Measurements from ENCODE around the gene LTB4R.

Gene LTB4R, protein sequence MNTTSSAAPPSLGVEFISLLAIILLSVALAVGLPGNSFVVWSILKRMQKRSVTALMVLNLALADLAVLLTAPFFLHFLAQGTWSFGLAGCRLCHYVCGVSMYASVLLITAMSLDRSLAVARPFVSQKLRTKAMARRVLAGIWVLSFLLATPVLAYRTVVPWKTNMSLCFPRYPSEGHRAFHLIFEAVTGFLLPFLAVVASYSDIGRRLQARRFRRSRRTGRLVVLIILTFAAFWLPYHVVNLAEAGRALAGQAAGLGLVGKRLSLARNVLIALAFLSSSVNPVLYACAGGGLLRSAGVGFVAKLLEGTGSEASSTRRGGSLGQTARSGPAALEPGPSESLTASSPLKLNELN

DNA sequence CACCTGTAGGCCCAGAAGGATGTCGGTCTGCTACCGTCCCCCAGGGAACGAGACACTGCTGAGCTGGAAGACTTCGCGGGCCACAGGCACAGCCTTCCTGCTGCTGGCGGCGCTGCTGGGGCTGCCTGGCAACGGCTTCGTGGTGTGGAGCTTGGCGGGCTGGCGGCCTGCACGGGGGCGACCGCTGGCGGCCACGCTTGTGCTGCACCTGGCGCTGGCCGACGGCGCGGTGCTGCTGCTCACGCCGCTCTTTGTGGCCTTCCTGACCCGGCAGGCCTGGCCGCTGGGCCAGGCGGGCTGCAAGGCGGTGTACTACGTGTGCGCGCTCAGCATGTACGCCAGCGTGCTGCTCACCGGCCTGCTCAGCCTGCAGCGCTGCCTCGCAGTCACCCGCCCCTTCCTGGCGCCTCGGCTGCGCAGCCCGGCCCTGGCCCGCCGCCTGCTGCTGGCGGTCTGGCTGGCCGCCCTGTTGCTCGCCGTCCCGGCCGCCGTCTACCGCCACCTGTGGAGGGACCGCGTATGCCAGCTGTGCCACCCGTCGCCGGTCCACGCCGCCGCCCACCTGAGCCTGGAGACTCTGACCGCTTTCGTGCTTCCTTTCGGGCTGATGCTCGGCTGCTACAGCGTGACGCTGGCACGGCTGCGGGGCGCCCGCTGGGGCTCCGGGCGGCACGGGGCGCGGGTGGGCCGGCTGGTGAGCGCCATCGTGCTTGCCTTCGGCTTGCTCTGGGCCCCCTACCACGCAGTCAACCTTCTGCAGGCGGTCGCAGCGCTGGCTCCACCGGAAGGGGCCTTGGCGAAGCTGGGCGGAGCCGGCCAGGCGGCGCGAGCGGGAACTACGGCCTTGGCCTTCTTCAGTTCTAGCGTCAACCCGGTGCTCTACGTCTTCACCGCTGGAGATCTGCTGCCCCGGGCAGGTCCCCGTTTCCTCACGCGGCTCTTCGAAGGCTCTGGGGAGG is at the start of gene LTB4R:
Gene LTB4R (plus strand): TSS at position 857 of the 959 bp plus-strand sequence. CDS start 4,150 bp downstream, outside the sequence.
- TF ChIP-seq, protein P1, sequence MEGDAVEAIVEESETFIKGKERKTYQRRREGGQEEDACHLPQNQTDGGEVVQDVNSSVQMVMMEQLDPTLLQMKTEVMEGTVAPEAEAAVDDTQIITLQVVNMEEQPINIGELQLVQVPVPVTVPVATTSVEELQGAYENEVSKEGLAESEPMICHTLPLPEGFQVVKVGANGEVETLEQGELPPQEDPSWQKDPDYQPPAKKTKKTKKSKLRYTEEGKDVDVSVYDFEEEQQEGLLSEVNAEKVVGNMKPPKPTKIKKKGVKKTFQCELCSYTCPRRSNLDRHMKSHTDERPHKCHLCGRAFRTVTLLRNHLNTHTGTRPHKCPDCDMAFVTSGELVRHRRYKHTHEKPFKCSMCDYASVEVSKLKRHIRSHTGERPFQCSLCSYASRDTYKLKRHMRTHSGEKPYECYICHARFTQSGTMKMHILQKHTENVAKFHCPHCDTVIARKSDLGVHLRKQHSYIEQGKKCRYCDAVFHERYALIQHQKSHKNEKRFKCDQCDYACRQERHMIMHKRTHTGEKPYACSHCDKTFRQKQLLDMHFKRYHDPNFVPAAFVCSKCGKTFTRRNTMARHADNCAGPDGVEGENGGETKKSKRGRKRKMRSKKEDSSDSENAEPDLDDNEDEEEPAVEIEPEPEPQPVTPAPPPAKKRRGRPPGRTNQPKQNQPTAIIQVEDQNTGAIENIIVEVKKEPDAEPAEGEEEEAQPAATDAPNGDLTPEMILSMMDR (IDR thresholded peaks at IDR 0.05; ENCODE audit: control insufficient read depth, extremely low read depth, insufficient read depth) = peak; percentile 67
- peak within 1 kb of the TSS; percentile 44 for H3K4me3 ChIP-seq (ENCODE audit: low read depth, low read length)
- DNase-seq (ENCODE audit: low read depth) = peak; percentile 71

DNA sequence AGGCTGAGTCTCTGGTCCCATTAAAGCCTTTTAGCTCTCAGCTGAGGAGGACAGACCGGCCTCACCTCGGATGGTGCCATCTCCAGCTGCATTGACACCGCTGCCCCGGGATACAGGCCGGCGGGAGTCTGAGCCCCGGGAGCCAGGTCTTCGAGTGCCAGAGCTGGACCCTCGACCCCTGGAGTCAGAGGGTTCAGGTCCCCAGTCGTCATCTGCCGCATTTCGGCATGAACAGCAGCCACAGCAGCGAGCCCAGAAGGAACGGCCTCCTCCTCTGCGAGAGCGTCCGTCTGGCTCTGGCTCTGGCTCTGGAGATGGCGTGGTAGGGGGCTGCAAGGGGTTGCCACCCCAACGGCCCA is 49.4 kb upstream of the LTB4R start:
- DNase-seq (ENCODE audit: low read depth) = no peak
- H3K4me3 ChIP-seq (ENCODE audit: low read depth, low read length) = no peak overlapping the region
- TF ChIP-seq, protein P1 (IDR thresholded peaks at IDR 0.05; ENCODE audit: control insufficient read depth, extremely low read depth, insufficient read depth) = no peak

DNA sequence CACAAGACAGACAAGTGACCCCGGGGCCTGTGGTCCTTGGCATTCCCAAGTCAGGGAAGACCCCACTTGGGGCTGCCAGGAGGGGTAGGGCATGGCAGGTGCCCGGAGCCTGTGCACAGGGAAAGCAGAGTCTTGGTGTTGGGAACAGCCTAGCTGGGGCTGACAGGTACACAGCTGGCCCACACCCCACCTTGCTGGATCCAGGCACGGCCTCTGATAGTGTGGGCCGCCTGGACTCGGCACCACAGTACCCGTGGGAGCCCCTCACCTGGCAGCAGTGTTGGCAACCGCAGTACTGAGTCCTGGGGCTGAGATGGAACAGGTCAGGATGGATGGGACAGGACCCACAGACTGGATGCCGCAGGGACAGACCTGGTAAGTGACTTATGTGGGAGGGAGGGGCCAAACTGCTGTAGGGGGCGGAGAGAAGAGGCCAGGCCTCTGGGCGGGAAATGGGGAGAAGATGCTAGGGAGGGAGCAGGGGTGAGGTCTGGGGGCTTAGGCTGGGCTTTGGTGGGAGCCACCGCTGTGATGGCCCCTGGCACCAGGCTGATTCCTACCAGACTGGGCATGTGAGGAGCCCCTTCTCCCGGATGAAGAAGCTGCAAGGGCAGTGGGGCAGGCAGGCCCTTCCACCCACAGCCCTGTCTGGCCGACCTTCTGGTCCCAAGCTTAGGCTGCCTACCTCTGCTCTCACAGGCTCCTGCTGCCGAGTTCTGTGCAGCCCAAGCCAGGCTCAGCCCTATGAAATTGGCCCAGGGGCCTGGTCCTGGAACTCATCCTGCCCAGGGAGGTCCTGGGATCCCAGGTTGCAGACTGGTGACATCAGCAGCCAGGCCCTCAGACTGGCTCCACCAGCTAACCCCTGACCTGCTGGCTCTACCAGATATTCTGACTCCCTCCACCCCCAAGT is 48.2 kb upstream of the LTB4R start, which contains the start of gene TGM1:
Gene TGM1 (minus strand): TSS at position 357 of the 913 bp plus-strand sequence. CDS start 825 bp downstream, outside the sequence.
- no peak within 1 kb of the TSS for H3K4me3 ChIP-seq (ENCODE audit: low read depth, low read length)
- TF ChIP-seq, protein P1 (IDR thresholded peaks at IDR 0.05; ENCODE audit: control insufficient read depth, extremely low read depth, insufficient read depth) = no peak
- no peak for DNase-seq (ENCODE audit: low read depth)

DNA sequence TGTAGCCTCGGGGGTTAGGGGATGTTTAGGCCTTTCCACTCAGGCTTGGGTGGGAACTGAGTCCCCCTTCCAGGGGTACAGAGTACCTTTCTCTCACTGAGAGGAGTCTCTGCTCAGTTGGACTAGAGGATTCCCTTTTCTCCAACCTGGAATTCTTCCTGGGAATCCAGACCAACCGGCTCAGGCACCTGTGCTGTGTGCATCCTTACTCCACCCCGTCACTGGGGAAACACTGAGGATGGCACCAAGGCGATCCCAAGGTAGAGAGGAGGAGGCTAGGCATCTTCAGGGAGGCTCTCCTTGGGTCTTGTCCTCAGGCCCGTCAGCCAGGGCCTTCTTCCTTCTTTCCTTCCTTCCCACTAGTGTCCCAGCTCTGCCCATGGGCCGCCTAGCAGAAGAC is 47.5 kb upstream of the LTB4R start:
- TF ChIP-seq, protein P1 (IDR thresholded peaks at IDR 0.05; ENCODE audit: control insufficient read depth, extremely low read depth, insufficient read depth) = no peak
- DNase-seq (ENCODE audit: low read depth) = no peak

DNA sequence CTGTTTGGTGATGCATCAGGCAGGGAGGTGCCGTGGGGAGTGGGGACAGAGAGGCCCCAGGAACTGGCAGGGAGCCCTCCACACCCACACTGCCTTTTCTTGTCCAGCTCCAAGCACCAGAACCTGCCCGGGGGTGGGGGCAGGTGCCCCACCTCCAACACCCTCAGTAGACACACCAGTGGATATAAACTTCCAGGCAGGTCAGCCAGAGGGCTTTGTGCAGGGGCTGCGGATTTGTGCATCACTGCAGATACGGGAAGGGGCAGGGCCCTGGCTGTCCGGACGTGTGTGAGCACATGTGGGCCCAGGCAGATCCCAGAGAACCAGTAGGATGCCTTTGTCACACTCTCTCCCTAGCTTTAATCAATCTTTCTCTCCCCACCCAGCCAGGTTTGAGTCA is 47.0 kb upstream of the LTB4R start:
- DNase-seq (ENCODE audit: low read depth) = no peak
- no peak overlapping the region for H3K4me3 ChIP-seq (ENCODE audit: low read depth, low read length)
- TF ChIP-seq, protein P1 (IDR thresholded peaks at IDR 0.05; ENCODE audit: control insufficient read depth, extremely low read depth, insufficient read depth) = no peak

More for the DNA sequence above, 47.5 kb upstream of the LTB4R start:
- H3K4me3 ChIP-seq (ENCODE audit: low read depth, low read length) = no peak overlapping the region

Data from LNCaP clone FGC (cell line).